ENCODE data around the gene MEIS2. TPM values are rescaled to one million over a fixed set of nuclear protein-coding genes. Genes with fewer than 3 reads are reported as not detected.
"Not testable (repeated sequence)": the region's sequence is repeated elsewhere in the genome, so short reads cannot be mapped to it uniquely, and the experiment has no call there.

The MEIS2 gene
- total RNA-seq, 4 donors from 2014 or later, result 28.3 to 87.5 (median 42.2) TPM

GRCh38 chr15:36992454-36992853 is 107.9 kb downstream of the MEIS2 start:
- ATAC-seq (ENCODE audit: low FRiP score) (no peak), DNase-seq (ENCODE audit: low spot score) (no peak)
- TF ChIP-seq, protein P1, sequence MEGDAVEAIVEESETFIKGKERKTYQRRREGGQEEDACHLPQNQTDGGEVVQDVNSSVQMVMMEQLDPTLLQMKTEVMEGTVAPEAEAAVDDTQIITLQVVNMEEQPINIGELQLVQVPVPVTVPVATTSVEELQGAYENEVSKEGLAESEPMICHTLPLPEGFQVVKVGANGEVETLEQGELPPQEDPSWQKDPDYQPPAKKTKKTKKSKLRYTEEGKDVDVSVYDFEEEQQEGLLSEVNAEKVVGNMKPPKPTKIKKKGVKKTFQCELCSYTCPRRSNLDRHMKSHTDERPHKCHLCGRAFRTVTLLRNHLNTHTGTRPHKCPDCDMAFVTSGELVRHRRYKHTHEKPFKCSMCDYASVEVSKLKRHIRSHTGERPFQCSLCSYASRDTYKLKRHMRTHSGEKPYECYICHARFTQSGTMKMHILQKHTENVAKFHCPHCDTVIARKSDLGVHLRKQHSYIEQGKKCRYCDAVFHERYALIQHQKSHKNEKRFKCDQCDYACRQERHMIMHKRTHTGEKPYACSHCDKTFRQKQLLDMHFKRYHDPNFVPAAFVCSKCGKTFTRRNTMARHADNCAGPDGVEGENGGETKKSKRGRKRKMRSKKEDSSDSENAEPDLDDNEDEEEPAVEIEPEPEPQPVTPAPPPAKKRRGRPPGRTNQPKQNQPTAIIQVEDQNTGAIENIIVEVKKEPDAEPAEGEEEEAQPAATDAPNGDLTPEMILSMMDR (IDR thresholded peaks at IDR 0.05), result no peak

- no peak for ATAC-seq (ENCODE audit: low FRiP score)
- TF ChIP-seq, protein P1 (IDR thresholded peaks at IDR 0.05), result no peak
Measured at GRCh38 chr15:36988947-36989346, 111.4 kb downstream of the MEIS2 start.

GRCh38 chr15:36982430-36982829 is 117.9 kb downstream of the MEIS2 start:
- no peak for ATAC-seq (ENCODE audit: low FRiP score)
- DNase-seq (ENCODE audit: low spot score), result no peak
- TF ChIP-seq, protein P1 (IDR thresholded peaks at IDR 0.05), result no peak

More at GRCh38 chr15:36988947-36989346, 111.4 kb downstream of the MEIS2 start:
- no peak for DNase-seq (ENCODE audit: low spot score)

- not testable (repeated sequence) for ATAC-seq (ENCODE audit: low FRiP score); DNase-seq (ENCODE audit: low spot score)
Measured at GRCh38 chr15:36980281-36980680, 120.1 kb downstream of the MEIS2 start.

DNA sequence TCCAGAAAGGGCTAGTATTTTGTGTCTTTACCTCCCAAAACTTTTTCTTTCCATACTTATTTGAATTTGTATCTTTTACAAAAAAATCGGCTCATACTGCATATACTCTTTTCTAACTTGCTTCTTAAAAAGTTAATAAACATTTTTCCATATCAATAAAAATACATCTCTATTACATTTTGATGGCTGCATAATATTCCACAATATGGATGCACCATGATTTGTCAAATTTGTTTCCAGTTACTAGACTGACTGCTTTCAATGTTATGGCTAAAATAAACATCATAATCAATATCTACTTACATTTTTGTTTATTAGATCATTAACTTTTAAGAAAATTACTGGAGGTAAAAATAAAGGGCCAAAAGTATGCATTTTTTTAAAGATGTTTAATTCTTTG is 121.7 kb downstream of the MEIS2 start:
- ATAC-seq (ENCODE audit: low FRiP score), result no peak
- TF ChIP-seq, protein P1 (IDR thresholded peaks at IDR 0.05), result no peak

DNA sequence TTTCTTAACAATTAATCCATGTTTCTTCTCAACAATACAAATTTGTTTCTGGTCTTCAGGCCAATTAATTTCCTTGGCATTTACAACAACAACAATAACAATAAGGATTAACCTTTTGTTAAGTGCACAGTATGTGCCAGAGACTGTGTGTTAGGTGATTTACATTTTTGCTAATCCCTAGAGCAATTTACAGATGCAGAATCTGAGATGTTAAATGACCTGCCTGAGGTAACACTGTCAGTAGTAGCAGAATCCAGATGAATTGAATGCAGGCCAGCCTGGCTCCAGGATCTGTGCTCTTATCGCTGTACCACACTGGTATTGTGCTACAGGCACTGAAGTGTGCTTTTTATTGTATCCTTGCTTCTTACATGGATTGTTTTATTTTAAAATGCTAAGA is 122.2 kb downstream of the MEIS2 start:
- TF ChIP-seq, protein P1 (IDR thresholded peaks at IDR 0.05), result no peak
- ATAC-seq (ENCODE audit: low FRiP score) (no peak), DNase-seq (ENCODE audit: low spot score) (no peak)

More for the DNA sequence above, 121.7 kb downstream of the MEIS2 start:
- DNase-seq (ENCODE audit: low spot score), result no peak

DNA sequence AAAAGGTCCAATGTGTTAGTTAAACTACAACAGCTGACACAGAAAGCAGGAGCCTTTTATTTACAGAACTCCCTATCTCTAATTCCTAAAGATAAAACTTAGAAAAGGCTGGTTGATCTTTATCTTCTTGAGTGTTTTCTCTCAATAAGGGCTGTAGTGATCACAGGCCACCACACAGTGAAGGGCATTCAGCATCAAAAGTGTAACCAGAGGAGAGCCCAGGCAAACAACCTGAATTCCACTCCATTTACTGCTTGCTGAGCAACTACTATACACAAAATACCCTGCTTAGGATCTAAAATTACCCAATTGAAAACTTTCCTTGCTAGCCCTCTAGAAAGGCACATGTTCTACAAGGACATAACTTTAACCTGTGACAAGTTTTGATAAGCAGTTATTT is 122.7 kb downstream of the MEIS2 start:
- ATAC-seq (ENCODE audit: low FRiP score) (no peak), DNase-seq (ENCODE audit: low spot score) (no peak)
- TF ChIP-seq, protein P1 (IDR thresholded peaks at IDR 0.05), result no peak

DNA sequence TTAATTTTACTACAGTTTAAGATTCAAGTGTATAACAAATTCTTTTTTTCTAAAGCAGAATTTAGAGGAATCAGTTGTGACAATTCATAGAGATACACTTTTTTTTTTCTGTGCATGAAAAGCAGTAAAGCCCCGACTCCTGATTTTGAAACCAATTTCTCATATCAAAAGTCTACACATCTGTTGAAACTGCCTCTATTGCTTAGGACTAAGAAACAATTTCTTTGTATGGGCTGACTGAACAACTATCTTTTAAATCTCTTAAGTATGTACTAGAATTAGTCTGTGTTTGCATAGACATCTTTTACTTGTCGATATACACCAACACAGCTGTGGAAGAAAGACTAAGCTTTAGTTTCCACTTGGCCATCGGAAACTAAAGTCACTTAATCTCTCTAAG is 127.6 kb downstream of the MEIS2 start:
- ATAC-seq (ENCODE audit: low FRiP score), result no peak
- no peak for DNase-seq (ENCODE audit: low spot score)
- TF ChIP-seq, protein P1 (IDR thresholded peaks at IDR 0.05), result no peak
